Transverse colon (tissue), 4 donors: ENCODE data around the gene ERCC4.

Experiments
- POLR2A ChIP-seq: fragments of 450-650 bp; IDR thresholded peaks from one replicate; pipeline ENCODE4 v1.6.1; 2016; ENCODE audit warnings: antibody characterized with exemption, mild to moderate bottlenecking, moderate library complexity
- POLR2AphosphoS5 ChIP-seq, 3 donors: sonication (generic); formaldehyde crosslinking; IDR thresholded peaks; one replicate each; pipeline ENCODE4 v1.6.1; 2016; ENCODE audit warnings: antibody characterized with exemption in 3 of 3
- TF ChIP-seq, protein P1 (sequence below), 5 experiments: fragments of 200-600 bp in 3 of 5; fragments of 450-650 bp in 2 of 5; sonication (generic) in 3 of 5; IDR thresholded peaks; 1 replicate in 2 of 5; 2 replicates in 3 of 5; pipeline ENCODE4 v1.5.1; 2016 to 2017; ENCODE audit warnings: antibody characterized with exemption in 5 of 5, inconsistent platforms in 3 of 5, mild to moderate bottlenecking in 2 of 5, moderate library complexity in 1 of 5

DNA sequence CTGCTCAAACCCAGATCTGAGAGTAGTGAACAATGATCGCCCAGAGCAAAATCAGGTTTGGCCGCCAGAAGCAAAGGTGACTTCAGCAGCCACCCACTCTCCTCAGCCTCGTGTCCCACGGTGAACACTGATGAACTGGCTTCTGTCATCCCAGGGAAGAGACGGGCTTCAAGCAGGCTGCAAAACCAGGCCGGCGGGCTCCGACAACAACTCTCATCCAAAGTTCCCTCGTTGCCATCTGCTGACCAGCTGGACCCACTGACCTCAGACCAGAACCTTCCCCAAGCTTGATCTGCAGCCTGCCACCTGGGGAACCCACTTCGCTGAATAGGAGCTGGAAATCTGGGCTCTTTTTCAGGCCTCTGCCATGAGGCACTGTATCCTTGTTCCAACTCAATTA lies 81.6 kb downstream of the ERCC4 start:
- TF ChIP-seq POLR2AphosphoS5 (IDR thresholded peaks at IDR 0.05) (no peak), POLR2A (no peak)
- TF ChIP-seq, protein P1, sequence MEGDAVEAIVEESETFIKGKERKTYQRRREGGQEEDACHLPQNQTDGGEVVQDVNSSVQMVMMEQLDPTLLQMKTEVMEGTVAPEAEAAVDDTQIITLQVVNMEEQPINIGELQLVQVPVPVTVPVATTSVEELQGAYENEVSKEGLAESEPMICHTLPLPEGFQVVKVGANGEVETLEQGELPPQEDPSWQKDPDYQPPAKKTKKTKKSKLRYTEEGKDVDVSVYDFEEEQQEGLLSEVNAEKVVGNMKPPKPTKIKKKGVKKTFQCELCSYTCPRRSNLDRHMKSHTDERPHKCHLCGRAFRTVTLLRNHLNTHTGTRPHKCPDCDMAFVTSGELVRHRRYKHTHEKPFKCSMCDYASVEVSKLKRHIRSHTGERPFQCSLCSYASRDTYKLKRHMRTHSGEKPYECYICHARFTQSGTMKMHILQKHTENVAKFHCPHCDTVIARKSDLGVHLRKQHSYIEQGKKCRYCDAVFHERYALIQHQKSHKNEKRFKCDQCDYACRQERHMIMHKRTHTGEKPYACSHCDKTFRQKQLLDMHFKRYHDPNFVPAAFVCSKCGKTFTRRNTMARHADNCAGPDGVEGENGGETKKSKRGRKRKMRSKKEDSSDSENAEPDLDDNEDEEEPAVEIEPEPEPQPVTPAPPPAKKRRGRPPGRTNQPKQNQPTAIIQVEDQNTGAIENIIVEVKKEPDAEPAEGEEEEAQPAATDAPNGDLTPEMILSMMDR (IDR thresholded peaks at IDR 0.05) = no peak
